SIG-M5 treated with dmso at 0.1 percent for 504 hours (cell line): Measurements from ENCODE around the gene MAPK8IP3.
A peak's percentile ranks its signal among the peaks of the same experiment; 100 is the strongest.
"Not testable (repeated sequence)": the region's sequence is repeated elsewhere in the genome, so short reads cannot be mapped to it uniquely, and the experiment has no call there.

ENCODE experiments used
- DNase-seq: peaks from one replicate; lab custom pipeline; 2025; ENCODE audit not compliant: unreplicated experiment; lab: John Stamatoyannopoulos, UW

MAPK8IP3 gene

DNA sequence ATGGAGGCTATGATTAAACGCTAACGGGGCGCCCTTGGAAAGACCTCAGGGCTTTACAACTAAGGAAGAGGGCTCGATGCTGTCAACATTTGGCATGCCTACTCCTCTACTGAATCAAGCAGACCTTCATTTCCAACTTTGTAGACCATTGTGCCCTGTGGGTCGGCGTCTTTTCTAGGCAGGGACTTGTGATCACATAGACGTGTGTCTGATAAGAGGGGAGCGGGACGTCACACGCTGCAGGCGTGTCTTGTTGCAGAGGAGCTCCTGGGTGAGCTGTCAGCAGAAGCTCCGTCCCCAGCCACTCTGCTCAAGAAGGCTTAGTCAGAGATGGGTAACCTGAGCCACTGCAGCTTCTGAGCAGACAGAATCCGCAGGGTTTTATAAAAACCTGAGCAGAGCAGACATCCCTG lies 2.8 kb downstream of the MAPK8IP3 start:
- no peak for DNase-seq

DNA sequence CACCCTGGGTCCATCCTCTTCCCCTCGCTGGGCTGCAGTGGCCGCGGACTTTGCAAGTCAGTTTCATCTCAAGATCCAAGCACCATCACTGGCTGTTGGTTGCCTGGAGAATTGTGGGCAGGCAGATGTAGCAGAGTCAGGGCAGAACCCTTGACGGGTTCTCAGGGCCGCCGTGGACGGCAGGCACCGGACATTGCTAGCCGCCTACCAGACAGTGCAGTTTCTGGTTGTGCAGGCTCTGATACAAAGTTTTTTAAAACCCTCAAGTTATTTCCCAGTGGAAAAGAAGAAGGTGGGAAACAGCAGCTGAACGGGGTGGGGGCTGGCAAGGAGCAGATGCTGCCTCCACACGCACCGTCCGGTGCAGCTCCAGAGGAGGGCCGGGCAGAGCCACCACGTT lies 3.4 kb downstream of the MAPK8IP3 start:
- no peak for DNase-seq

GRCh38 chr16:1710811-1711507 lies 5.0 kb downstream of the MAPK8IP3 start:
- no peak for DNase-seq

DNA sequence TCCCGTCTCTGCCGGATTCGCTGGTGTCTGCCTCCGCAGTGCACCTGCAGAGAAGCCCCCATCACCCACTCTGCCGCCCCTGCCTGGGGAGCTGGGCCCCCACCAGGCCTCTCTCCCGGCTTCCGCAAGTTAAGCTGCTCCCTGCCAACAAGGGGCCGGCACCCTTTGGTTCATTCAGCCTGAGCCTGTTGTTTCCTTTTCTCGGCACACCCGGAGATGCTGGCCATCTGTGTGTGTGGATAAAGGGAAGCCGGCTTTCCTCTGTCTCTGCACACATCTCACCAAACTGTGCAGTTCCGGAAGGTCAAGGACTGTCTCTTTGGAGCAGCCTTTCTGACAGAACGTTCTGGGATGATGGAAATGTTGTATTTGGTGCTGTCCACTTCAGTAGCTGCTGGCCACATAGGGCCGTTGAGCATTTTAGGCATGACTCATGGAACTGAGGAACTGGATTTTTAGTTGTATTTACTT lies 6.8 kb downstream of the MAPK8IP3 start:
- DNase-seq, result no peak

GRCh38 chr16:1713331-1713730 lies 7.3 kb downstream of the MAPK8IP3 start:
- DNase-seq, result no peak

- DNase-seq, result no peak
Measured at GRCh38 chr16:1713933-1714332, 7.9 kb downstream of the MAPK8IP3 start.

DNA sequence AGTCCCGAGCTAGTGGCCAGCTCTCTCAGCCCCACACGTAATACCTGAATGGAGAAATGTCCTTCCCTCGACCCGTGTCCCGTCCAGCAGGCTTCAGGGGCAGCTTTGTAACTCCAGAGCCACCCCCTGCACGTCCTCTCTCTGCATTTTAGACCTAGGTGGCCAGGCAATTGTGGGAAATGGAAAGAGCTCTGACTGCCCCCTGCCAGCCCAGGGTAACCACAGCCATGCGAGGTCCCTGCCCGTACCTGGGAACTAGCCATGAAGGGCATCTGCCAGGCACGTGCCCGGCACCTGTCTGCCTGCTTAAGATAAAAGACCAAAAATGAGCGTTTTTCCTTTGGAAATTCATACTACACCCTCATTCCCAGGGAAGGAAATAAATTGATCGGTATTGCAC lies 9.2 kb downstream of the MAPK8IP3 start:
- DNase-seq, result no peak

DNA sequence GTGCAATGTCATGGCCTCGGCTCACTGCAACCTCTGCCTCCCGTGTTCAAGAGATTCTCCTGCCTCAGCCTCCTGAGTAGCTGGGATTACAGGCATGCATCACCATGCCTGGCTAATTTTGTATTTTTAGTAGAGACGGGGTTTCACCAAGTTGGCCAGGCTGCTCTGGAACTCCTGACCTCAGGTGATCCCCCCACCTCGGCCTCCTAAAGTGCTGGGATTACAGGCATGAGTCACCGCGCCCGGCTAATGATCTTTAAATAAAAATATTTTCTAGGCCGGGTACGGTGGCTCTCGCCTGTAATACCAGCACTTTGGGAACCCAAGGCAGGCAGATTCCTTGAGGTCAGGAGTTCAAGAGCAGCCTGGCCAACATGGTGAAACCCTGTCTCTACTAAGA lies 12.2 kb downstream of the MAPK8IP3 start:
- not testable (repeated sequence) for DNase-seq

DNA sequence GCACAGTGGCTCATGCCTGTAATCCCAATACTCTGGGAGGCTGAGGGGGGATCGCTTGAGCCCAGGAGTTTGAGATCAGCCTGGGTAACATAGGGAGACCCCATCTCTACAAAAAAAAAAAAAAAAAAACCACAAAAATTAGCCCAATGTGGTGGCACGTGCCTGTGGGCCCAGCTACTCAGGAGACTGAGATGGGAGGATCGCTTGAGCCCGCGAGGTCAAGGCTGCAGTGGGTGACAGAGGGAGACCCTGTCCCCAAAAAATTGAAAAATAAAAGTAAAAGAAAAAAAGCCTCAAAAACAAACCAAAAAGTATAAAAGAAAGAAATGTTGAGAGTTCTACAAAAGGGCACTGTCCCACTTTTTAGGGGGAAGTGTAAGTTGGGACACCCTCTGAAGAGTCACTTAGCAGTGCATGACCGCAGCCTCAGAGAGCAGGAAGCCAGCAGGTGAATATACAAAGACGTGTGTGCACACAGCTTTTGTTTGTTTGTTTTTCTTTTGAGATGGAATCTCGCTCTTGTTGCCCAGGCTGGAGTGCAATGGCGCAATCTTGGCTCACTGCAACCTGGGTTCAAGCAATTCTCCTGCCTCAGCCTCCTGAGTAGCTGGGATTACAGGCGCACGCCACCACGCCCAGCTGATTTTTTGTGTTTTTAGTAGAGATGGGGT lies 13.7 kb downstream of the MAPK8IP3 start:
- peak; percentile 40 for DNase-seq

GRCh38 chr16:1721372-1721771 lies 15.4 kb downstream of the MAPK8IP3 start:
- DNase-seq, result no peak

DNA sequence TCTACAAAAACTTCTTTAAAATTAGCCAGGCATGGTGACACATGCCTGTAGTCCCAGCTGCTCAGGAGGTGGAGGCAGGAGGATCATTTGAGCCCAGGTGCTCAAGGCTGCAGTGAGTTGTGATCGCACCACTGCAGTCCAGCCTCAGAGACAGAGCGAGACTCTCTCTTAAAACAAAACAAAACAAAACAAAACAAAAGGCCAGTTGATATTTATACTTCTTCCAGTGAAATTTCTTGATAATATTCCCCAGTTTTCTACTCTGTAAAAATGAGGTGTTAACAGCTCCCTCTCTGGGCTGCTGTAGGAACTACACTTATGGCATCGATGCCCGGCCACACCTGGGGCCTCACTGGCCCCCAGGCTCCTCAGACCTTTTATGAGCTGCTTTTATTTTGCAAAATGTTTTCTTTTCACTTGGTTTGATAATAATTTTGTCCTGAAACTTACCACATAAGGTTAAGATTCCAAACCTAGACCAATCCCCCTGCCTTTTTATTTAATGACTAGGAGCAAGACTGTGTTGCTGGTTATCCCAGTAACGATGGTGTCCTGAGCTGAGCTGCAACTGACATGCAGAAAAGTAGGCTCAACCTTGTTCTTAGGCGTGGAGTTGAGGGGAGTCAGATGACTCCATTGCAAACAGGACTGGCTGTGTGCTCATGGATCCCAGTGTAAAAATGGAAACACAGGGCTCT lies 17.6 kb downstream of the MAPK8IP3 start:
- peak; percentile 2 for DNase-seq

DNA sequence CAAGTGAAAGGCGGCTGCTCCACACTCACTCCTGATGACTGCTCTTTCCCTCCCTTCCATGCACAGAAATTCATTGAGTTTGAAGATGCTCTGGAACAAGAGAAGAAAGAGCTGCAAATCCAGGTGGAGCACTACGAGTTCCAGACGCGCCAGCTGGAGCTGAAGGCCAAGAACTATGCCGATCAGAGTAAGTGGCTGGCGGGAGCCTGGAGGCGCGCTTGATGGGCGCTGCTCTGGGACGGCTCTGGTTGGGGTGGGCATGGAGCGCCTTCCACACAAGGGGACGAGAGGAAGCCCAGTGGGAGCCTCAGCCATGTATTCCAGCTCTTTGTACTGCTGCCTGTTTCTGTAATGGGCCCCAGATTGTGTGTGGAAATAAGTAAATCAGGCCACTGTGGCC lies 18.5 kb downstream of the MAPK8IP3 start:
- DNase-seq, result no peak

GRCh38 chr16:1726661-1727502 lies 20.9 kb downstream of the MAPK8IP3 start:
- no peak for DNase-seq

DNA sequence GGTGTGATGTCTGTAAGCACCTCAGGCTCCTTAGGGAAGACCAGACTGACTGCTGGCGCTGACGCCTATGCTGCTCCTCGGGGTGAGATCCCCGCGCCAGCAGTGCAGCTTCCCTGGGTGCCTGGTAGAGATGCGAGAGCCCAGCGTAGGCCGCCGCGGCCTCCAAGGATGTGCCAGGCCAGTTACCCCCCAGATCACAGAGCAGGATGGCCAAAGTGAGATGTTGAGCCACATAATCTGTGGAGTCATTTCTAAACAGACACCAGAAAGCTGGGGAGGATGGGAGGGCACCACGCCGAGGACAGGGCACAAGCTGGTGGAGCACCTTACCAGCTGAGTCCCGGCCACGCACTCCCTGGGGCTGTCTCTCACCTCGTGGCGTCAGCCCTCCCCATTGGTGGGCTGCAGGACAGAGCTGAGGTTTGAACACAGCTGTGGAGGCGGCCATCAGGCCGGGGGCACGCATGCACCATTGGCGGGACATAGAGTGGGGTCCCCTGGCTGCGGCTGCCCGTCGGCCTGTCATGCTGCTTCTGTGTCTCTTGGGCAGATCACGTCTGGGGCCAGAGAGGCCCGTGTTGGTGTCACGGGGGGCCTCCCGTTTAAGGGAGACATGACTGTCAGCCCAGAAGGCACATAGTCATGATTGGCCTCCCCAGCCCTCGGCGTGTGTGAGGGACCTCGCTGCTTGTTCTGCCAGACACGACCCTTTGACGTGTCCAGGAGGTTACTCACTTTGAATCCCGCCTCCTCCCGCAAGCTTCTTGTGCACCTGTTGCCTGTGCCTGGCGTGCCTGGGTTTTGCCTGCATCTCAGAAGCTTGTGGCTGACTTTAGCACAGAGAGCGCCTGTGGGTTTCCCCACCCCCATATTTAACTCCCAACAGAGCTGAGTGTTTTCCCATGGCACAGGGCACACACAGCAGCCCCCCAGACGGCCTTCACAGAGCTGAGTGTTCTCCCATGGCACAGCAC lies 21.9 kb downstream of the MAPK8IP3 start:
- DNase-seq, result no peak

- no peak for DNase-seq
Measured at GRCh38 chr16:1729026-1729425, 23.0 kb downstream of the MAPK8IP3 start.

GRCh38 chr16:1729445-1729844 lies 23.4 kb downstream of the MAPK8IP3 start:
- no peak for DNase-seq

DNA sequence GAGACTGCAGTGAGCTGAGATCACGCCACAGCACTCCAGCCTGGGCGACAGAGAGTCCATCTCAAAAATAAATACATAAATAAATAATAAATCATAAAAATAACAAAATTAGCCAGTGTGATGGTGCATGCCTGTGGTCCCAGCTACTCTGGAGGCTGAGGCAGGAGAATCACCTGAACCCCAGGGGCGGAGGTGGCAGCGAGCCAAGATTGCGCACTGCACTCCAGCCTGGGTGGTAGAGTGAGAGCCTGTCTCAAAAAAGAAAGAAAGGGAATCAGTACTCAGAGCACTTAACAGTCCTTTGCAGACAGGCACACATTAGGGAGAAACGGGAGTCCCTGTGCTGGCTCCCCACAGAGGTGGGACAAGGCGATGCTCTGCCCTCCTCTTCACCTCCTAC lies 25.1 kb downstream of the MAPK8IP3 start:
- no peak for DNase-seq

- DNase-seq, result no peak
Measured at GRCh38 chr16:1731603-1732002, 25.6 kb downstream of the MAPK8IP3 start.

GRCh38 chr16:1732071-1732470 lies 26.1 kb downstream of the MAPK8IP3 start:
- no peak for DNase-seq

DNA sequence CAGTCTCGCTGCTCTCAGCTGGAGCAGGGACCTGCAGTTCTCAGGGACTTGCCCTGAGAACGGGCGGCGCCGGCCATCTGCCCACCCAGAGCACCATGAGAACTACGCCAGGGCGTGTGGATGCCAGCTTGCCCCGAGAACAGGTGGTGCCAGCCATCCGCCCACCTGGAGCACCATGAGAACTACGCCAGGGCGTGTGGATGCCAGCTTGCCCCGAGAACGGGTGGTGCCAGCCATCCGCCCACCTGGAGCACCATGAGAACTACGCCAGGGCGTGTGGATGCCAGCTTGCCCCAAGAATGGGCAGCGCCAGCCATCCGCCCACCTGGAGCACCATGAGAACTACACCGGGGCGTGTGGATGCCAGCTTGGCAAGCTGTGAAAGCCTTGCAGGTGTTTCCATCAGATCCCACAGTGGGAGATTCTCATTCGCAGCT lies 26.6 kb downstream of the MAPK8IP3 start:
- not testable (repeated sequence) for DNase-seq
